HEK293 (cell line): ENCODE data around the gene CCDC12.

Experiments
- BCL11A ChIP-seq: fragments of 450-650 bp; formaldehyde crosslinking; IDR thresholded peaks from 2 replicates; pipeline ENCODE4 v1.5.1; 2016; ENCODE audit warnings: low read depth, missing biosample characterization, missing genetic modification characterization
- CTCF ChIP-seq: fragments of 450-650 bp; formaldehyde crosslinking; IDR thresholded peaks from 2 replicates; pipeline ENCODE4 v1.5.1; 2016; ENCODE audit warnings: missing biosample characterization, missing genetic modification characterization
- KLF1 ChIP-seq: fragments of 450-650 bp; formaldehyde crosslinking; IDR thresholded peaks from 2 replicates; pipeline ENCODE4 v1.5.1; 2016; ENCODE audit warnings: missing biosample characterization, missing genetic modification characterization
- PATZ1 ChIP-seq: fragments of 450-650 bp; formaldehyde crosslinking; IDR thresholded peaks from 2 replicates; pipeline ENCODE4 v1.5.1; 2016; ENCODE audit warnings: missing biosample characterization, missing genetic modification characterization
- YY1 ChIP-seq: fragments of 450-650 bp; formaldehyde crosslinking; IDR thresholded peaks from 2 replicates; pipeline ENCODE4 v1.5.1; 2018; ENCODE audit warnings: missing biosample characterization, missing genetic modification characterization
- ZBTB1 ChIP-seq: fragments of 450-650 bp; formaldehyde crosslinking; IDR thresholded peaks from 2 replicates; pipeline ENCODE4 v1.5.1; 2016; ENCODE audit warnings: missing biosample characterization, missing genetic modification characterization
- ZBTB48 ChIP-seq: fragments of 450-650 bp; formaldehyde crosslinking; IDR thresholded peaks from 2 replicates; pipeline ENCODE4 v1.5.1; 2016; ENCODE audit warnings: missing biosample characterization, missing genetic modification characterization
- ZFP3 ChIP-seq: fragments of 450-650 bp; formaldehyde crosslinking; IDR thresholded peaks from 2 replicates; pipeline ENCODE4 v1.5.1; 2016; ENCODE audit warnings: low read depth, missing biosample characterization, missing genetic modification characterization
- ZNF155 ChIP-seq: fragments of 450-650 bp; formaldehyde crosslinking; IDR thresholded peaks from 2 replicates; pipeline ENCODE4 v1.5.1; 2016; ENCODE audit warnings: missing biosample characterization, missing genetic modification characterization
- ZNF274 ChIP-seq, 2 experiments: fragments of 200-500 bp in 1 of 2; fragments of 450-650 bp in 1 of 2; sonication (Bioruptor generic) in 1 of 2; formaldehyde crosslinking in 1 of 2; IDR thresholded peaks; 2 replicates each; pipeline versions ENCODE4 v1.5.1 to v1.6.1; 2014 to 2016; ENCODE audit warnings: borderline replicate concordance in 1 of 2, inconsistent platforms in 1 of 2, low read length in 1 of 2, missing biosample characterization in 1 of 2, missing genetic modification characterization in 1 of 2
- ZNF354C ChIP-seq: fragments of 450-650 bp; formaldehyde crosslinking; IDR thresholded peaks from 2 replicates; pipeline ENCODE4 v1.5.1; 2016; ENCODE audit warnings: missing biosample characterization, missing genetic modification characterization, low read depth, borderline replicate concordance
- ZNF510 ChIP-seq: fragments of 450-650 bp; formaldehyde crosslinking; IDR thresholded peaks from 2 replicates; pipeline ENCODE4 v1.5.1; 2018; ENCODE audit warnings: mild to moderate bottlenecking, missing genetic modification characterization, missing biosample characterization; ENCODE audit not compliant: insufficient replicate concordance
- ZNF529 ChIP-seq: fragments of 450-650 bp; formaldehyde crosslinking; IDR thresholded peaks from 2 replicates; pipeline ENCODE4 v1.5.1; 2017; ENCODE audit warnings: missing genetic modification characterization, missing biosample characterization; ENCODE audit not compliant: insufficient replicate concordance
- ZSCAN18 ChIP-seq: fragments of 450-650 bp; formaldehyde crosslinking; IDR thresholded peaks from 2 replicates; pipeline ENCODE4 v1.5.1; 2016; ENCODE audit warnings: missing biosample characterization, missing genetic modification characterization

- TF ChIP-seq CTCF (tag by site-specific recombination) (no peak), ZSCAN18 (tag by site-specific recombination) (no peak), ZNF529 (no peak), ZNF155 (tag by site-specific recombination) (no peak), ZNF274 (IDR thresholded peaks at IDR 0.05; ENCODE audit: low read length) (no peak), ZNF274 (tag by site-specific recombination; IDR thresholded peaks at IDR 0.05; ENCODE audit: borderline replicate concordance) (no peak), PATZ1 (tag by site-specific recombination) (no peak), ZFP3 (tag by site-specific recombination) (no peak), YY1 (tag by site-specific recombination) (no peak), KLF1 (no peak), BCL11A (tag by site-specific recombination) (no peak), ZNF354C (tag by site-specific recombination) (no peak), ZNF510 (tag by site-specific recombination) (no peak), ZBTB48 (tag by site-specific recombination) (no peak), ZBTB1 (tag by site-specific recombination) (no peak)
Observed at GRCh38 chr3:46954178-46954577, 22.4 kb downstream of the CCDC12 start.
